Activated naive CD4-positive, alpha-beta T cell treated with anti-CD3 and anti-CD28 coated beads, Interleukin-2, amount 50 U/mL, for 16 hours (primary cell): Measurements from ENCODE around the gene RFTN1.

ENCODE experiments used
- DNase-seq: peaks from one replicate; pipeline ENCODE4 v3.0.0-alpha.2; 2020

Gene RFTN1, protein sequence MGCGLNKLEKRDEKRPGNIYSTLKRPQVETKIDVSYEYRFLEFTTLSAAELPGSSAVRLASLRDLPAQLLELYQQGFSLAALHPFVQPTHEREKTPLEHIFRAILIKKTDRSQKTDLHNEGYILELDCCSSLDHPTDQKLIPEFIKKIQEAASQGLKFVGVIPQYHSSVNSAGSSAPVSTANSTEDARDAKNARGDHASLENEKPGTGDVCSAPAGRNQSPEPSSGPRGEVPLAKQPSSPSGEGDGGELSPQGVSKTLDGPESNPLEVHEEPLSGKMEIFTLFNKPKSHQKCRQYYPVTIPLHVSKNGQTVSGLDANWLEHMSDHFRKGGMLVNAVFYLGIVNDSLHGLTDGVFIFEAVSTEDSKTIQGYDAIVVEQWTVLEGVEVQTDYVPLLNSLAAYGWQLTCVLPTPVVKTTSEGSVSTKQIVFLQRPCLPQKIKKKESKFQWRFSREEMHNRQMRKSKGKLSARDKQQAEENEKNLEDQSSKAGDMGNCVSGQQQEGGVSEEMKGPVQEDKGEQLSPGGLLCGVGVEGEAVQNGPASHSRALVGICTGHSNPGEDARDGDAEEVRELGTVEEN

DNA sequence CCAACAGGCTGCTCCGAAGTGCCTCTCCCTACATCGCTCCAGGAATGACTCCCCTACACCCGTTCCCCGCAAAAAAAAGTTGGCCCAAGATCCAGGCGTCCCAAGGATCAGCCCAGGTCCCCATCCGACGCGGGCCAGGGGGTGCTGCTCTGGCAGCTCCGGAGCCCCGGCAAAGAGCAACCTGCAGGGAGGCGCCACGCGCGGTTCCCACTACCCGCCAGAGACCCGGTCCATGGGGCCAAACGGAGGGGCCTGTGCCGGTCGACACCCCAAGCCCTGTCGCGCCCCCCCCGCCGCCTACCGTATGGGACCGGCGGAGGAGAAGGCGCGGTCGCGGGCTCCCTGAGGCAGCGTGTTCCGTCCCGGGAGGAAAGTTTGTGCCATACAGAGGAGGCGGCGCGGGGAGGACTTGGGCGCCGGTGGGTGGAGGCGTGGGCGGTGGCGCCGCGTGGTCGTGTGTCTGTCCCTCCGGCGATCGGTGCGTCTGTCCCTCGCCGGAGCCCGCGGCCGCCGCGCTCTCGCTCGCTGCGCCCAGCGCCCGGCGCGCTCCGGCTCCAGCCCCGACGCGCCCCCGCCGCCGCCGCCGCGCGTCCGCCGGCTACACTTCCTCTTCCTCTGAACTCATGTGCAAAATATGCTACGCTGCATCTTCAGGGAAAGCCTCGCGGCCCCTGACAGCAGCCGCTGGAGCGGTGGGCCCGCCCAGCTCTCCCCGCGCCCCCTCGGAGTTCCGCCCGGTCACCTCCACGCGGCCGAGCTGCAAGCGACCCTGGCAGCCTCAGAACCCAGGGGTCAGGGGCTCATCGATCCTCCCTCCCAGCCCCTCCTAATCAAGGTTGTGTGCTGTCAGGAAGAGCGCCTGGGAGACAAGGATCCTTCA is at the start of gene RFTN1:
Gene RFTN1 (minus strand): TSS at position 559 of the 880 bp plus-strand sequence. CDS start 19,830 bp downstream, outside the sequence.
- peak; percentile 54 for DNase-seq

DNA sequence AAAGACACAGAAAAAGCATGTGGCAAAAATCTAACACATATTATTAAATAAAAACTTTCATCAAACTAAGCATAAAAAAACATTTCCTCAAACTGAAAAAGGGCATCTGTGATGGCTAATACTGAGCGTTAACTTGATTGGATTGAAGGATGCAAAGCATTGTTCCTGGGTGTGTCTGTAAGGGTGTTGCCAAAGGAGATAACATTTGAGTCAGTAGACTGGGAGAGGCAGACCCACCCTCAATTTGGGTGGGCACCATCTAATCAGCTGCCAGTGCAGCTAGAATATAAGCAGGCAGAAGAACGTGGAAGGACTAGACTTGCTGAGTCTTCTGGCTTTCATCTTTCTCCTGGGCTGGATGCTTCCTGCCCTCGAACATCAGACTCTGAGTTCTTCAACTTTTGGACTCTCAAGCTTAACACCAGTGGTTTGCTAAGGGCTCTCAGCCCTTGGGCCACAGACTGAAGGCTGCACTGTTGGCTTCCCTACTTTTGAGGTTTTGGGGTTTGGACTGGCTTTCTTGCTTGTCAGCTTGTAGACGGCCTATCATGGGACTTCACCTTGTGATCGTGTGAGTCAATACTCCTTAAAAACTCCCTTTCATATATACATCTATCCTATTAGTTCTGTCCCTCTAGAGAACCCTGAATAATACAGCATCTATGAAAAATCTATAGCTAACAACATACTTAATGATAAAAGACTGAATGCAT is 46.3 kb upstream of the RFTN1 start:
- DNase-seq, result no peak

GRCh38 chr3:16554126-16554525 is 40.6 kb upstream of the RFTN1 start:
- DNase-seq, result no peak

GRCh38 chr3:16552757-16553156 is 39.3 kb upstream of the RFTN1 start:
- DNase-seq, result no peak

DNA sequence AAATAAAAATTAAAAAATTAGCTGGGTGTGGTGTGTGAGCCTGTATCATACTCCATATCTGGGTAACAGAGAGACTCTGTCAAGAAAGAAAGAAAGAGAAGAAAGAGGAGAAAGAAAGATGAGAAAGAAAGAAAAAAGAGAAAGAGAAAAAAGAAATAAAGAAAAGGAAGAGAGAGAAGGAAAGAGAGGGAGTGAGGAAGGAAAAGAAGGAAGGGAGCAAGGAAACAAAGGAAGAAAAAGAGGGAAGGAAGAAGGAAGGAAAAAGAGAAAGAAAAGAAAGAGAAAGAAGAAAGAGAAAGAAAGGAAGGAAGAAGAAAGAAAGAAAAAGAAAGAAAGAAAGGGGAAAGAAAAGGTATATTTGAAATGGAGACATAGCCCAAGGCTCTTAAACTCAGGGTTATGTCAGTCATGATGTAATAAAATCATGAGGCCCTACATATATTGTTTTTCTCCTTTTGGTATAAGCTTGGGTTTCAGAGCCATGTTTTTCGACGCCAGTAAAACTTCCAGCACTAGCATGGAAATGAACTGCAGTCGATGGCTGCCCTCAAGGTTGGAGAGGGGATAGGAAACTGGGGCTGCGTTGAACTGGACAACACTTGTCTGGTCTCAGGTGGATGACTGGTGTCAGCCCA is 38.0 kb upstream of the RFTN1 start:
- DNase-seq, result no peak

- peak; percentile 71 for DNase-seq
These were observed 37.3 kb upstream of the RFTN1 start for GRCh38 chr3:16550676-16551341.

DNA sequence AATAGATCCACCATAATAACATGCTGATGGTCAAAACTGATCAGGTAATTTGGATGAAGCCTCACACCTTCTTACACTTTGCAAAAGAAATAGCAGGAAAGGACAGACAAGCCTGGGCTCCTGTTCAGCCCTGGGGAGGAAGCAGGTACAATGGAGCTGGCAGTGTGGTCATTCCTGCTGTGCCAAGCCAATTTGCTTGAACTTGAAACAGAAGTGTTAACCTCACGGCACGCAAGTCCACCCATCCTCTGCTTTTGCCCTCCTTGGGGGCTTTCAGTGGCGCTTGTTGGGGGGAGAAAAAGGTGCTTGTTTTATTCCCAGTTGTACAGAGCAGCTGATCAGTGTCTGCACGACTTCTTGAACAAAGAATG is 36.8 kb upstream of the RFTN1 start:
- no peak for DNase-seq

DNA sequence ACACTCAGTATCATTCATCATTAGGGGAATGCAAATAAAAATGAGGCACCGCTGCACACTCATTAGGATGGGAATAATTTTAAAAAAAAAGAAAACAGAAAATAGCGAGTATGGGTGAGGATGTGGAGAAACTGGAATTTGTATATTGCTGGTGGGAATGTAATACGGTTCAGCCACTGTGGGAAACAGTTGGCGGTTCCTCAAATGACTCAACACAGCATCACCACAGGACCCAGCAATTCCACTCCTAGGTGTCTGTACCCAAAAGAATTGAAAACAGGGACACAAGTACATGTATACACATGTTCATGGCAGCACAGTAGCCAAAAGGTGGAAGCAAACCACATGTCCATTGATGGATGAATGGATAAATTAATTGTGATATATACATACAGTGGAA is 35.2 kb upstream of the RFTN1 start:
- no peak for DNase-seq

- no peak for DNase-seq
These were observed 34.3 kb upstream of the RFTN1 start for GRCh38 chr3:16547561-16548357.

GRCh38 chr3:16546186-16547010 is 32.9 kb upstream of the RFTN1 start:
- DNase-seq, result no peak

GRCh38 chr3:16545413-16546185 is 32.1 kb upstream of the RFTN1 start:
- DNase-seq, result no peak

GRCh38 chr3:16543242-16543864 is 29.9 kb upstream of the RFTN1 start:
- no peak for DNase-seq

GRCh38 chr3:16538507-16538906 is 25.0 kb upstream of the RFTN1 start:
- no peak for DNase-seq

- DNase-seq, result no peak
These were observed 23.5 kb upstream of the RFTN1 start for GRCh38 chr3:16536996-16537395.

DNA sequence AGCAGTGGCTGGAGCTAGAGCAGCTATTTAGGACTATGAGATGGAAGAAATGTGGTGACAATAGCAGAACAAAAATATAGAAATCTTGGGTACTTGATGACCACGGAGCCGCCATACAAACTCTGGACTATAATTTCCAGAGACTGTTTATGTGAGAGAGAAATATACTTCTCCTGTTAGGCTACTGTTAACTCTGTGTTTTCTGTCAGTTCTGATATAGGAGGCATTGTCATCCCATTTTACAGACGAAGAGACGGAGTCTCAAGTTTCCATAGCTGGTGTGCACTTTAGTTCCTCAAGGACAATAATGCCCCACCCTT is 22.8 kb upstream of the RFTN1 start:
- no peak for DNase-seq

DNA sequence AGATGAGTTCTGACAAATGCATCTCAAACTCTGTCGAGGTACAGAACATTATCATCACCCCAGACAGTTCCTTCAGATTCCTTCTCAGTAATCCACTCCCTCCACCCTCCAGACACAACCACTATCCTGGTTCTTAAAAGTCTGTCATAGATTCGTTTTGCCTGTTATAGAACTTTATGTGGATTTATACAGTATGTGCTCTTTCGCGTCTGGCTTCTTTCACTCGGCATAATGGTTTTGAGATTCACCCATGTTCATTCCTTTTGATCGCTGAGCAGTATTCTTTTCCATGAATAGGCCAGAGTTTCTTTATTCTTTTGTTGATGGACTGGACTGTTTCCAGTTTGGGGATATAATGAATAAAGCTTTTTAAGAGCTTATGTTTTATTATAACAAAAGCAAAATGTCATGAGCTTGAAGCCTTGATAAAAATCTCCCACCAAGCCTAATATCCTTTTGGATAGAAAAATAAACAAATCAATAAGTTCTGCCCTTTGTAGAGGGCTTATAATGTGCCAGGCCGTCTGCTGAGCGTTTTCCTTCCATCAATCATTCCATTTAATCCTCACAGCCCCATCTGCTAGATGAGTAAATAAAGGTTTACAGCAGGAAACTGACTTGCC is 21.3 kb upstream of the RFTN1 start:
- DNase-seq, result no peak

GRCh38 chr3:16533928-16534574 is 20.6 kb upstream of the RFTN1 start:
- DNase-seq, result no peak

DNA sequence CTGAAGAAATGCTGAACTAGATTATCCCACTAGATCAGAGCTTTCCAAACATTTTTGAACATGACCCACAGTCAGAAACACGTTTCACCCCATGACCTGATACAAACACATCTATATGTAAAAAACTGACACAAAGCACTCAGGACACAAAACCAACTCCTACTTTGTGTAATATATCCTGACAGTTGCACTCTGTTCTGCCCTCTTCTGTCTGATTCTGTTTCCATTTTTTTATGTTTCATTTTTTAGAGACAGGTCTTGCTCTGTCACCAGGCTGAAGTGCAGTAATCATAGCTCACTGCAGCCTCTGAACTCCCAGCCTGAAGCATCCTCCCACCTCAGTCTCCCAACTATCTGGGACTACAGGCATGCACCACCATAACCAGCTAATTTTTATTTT is 15.8 kb upstream of the RFTN1 start:
- DNase-seq, result no peak
